Measurements from ENCODE around the gene DTNA.
"Not testable (repeated sequence)": the region's sequence is repeated elsewhere in the genome, so short reads cannot be mapped to it uniquely, and the experiment has no call there.

The DTNA gene

DNA sequence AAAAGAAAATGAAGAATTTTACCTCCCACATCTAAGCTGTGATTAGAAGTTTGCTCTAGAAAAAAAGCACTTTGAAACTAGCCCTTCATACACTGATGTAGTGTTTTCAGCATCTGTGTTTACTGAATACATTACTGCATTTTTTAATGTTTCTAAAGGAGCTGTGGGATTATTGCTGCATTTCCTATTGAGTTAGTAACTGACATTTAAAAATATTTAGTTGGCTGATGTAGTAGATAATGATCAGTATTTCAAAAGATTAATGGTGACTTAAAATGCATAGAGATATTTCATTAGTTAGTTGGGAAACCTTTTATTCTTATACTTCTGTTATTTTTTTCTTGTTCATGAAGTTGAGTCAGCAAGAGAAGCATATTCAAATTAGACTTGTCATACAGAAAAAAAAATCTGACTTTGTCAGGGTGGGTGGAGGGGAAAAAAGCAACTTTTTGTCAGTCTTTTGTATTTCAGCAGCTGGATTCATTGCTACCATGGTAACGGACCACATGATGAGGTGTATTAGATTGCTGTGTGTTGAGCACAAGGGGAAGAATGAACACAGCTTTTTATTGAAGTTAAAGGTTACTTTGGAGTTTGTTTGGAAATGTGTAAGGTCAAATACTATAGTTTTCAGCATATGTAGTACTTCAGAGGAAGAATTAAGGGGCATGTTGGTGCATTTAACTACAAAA, at the start of gene DTNA:
DTNA (plus strand) TSS at position 549 of the 692 bp plus-strand sequence. CDS start 45,679 bp downstream, outside the sequence.
- DNase-seq: no peak

GRCh38 chr18:34660572-34660971, 49.5 kb upstream of the DTNA start:
- DNase-seq: no peak

DNA sequence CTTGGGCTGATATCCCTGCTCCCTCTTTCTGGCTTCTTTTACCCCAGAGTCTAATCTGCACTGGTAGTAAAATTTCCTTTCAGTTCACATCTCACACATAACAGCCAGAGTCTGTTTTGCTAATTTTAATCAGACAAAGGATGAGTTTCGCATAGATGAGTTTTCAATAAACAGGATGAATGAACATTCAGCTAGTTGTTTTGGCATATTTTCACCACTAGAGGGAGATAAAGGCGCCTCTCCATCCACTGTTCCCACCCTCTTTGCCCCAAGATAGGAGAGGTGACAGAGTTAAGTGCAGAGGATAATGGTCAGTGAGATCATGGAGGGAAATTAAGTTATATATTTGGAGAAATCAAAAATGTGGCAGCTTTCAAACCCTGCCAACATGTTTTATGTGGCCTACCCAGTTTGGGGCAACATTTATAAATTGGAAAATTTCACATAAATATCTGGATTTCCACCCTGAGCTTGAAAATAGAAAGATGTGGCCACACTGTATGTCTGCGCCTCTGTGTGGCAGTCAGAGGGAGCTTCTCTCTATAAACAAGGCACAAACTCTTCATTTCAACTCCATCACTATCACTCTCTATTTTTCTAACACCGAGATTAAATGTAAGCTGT, 48.5 kb upstream of the DTNA start:
- DNase-seq: no peak

GRCh38 chr18:34676816-34677574, 33.1 kb upstream of the DTNA start:
- no peak for DNase-seq

- DNase-seq: not testable (repeated sequence)
Measured at GRCh38 chr18:34689750-34690149, 20.3 kb upstream of the DTNA start.

- DNase-seq: no peak
Measured at GRCh38 chr18:34691614-34692013, 18.5 kb upstream of the DTNA start.

DNA sequence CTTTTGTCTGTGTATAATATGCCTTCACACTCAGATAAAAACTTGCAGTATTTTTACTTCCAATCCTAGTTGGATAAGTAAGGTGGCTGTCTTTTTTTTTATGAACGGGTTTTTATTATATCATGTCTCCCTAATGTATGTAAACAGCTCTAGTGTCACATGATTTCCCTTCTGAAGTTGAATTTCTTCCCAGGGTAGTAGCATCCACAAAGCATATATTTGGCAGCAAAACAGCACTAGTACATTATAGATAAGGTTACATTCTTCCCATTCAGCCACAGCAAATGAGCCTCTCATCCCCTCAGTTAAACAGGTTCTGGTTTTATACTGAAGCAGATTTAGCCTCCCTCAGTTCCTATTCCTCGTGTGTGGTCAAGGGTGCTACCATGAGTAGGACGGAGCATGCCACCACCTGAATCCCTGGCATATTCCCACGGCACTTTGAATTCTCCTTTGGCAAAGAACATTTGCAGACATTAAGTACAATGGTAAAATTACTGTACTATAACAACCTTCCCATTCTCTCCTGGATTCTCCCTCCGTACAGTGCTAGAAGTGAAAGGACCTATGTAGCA, 15.4 kb upstream of the DTNA start:
- DNase-seq: no peak

DNA sequence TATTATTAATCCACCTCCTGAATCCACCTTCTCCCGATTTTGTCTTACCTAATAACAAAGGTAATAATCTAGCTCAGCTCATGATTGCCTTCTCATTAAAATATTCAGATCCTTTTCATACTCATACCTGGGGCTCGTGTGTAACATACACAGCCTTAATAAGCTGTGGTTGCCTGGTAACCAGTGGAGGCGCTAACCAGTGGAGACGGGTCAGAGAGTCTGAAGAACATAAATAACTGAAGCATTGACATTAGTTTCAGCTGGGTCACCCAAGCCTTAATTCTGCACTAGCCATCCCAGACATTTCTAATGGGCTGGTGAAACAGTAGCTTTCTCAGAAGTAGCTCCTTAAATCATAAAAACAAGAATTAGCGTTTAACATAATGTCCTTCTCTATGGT, 14.8 kb upstream of the DTNA start:
- DNase-seq: no peak

DNA sequence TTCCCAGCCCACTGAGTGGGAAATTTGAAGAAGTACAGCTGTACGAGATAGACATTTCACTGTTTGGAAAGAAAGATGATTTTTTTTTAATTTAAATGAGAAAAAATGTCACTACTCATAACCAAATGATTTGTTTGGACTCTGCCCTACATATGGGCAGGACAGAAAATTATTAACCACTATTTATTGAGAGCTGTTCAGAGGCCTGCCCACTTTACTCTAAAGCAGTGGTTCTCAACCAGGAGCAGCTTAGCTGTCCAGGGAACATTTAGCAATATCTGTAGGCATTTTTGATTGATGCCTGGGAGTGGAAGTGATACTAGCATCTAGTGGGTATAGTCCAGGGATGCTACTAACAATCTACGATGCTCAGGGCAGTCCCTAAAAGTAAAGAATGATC, 13.4 kb upstream of the DTNA start:
- DNase-seq: no peak

DNA sequence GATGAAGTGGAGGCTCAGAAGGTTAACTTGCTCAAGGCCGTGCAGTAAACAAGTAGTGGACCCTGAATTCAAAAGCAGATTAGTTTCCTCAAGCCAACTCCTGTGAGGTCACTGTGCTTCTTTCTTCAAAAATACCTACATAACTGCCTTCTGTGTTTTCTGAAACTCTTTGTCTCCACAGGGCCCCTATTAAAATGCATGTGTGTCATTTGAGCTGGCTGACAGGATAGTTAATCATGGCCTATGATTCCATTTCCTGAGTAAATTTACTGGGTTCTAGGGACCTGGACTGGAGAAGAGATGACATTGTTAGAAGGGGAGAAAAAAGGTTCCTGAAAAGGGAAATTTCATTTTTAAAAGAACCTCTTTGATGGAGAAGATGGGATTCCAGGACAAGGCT, 12.9 kb upstream of the DTNA start:
- no peak for DNase-seq

DNA sequence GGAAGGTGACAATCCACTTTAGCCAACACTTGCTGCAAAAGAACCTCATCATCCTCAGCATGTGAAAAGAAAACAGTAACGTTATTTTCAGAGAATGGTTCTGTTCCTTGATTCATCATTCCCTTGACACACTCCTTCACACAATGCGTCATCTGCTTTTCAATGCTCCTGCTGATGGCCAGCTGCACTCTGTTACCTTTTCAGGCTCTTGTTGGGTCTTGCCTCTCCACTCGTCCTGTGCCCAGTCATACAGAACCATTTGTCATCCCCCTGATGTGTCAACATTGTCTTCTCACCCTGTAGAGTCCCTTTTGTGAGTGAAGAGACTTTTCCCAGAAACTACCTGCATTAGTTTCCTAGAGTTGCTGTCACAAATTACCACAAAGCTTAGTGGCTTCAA, 12.2 kb upstream of the DTNA start:
- DNase-seq: no peak

GRCh38 chr18:34701911-34702310, 8.2 kb upstream of the DTNA start:
- no peak for DNase-seq

GRCh38 chr18:34702814-34703213, 7.3 kb upstream of the DTNA start:
- no peak for DNase-seq

- DNase-seq: no peak
Measured at GRCh38 chr18:34704074-34704473, 6.0 kb upstream of the DTNA start.

GRCh38 chr18:34704823-34705222, 5.3 kb upstream of the DTNA start:
- no peak for DNase-seq

DNA sequence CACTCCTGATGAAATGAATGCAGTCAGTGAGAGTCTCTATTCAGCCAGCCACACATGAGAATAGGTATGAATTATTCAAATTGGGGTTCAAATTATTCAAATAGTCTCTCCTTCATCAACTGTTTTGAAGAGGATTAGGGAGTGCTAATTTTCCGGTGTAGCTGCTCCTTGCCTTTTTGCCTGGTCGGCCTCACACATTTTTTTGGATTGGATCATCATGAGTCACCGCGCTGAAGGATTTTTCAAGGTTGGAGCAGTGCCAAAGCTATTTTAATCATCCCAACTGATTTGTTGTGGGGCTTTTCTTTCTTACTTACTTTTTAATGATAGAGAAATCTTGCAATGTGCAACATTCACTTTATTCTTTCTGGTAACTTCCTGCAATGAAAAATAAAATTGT, 2.4 kb upstream of the DTNA start:
- no peak for DNase-seq

- no peak for DNase-seq
Measured at GRCh38 chr18:34709104-34709503, 994 bp upstream of the DTNA start.

GRCh38 chr18:34710458-34710914, 388 bp downstream of the DTNA start:
- DNase-seq: no peak

DNA sequence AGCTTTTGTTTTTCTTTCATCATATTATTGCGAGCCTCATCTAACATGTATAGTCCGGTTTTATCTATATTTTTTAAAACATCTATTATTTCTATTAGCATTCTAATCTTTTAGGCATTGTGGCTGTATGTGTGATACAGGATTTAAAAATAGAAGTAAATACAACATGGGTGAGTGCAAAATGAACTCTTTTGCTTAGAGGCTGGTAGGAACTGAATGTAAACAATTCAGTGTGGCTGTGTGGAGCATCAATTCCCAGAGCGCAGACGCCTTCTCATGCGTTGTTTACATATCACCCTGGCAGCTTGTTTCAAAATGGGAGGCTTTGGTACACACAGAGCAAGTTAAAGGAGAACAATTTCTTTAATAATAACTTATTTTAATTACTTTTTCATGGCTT, 836 bp downstream of the DTNA start:
- DNase-seq: no peak

DNA sequence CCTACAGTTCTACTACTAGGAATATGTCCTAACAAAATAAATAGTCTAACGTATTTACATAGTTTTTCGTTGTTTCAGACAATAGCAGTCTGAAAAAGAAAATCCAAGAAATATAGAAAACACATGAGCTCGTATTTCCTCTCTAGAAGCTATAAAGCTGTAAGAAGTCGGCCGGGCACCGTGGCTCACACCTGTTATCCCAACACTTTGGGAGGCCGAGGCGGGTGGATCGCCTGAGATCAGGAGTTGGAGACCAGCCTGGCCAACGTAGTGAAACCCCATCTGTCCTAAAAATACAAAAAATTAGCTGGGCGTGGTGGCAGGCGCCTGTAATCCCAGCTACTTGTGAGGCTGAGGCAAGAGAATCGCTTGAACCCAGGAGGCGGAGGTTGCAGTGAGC, 6.0 kb downstream of the DTNA start:
- DNase-seq: not testable (repeated sequence)

GRCh38 chr18:34718610-34719009, 8.5 kb downstream of the DTNA start:
- DNase-seq: no peak

DNA sequence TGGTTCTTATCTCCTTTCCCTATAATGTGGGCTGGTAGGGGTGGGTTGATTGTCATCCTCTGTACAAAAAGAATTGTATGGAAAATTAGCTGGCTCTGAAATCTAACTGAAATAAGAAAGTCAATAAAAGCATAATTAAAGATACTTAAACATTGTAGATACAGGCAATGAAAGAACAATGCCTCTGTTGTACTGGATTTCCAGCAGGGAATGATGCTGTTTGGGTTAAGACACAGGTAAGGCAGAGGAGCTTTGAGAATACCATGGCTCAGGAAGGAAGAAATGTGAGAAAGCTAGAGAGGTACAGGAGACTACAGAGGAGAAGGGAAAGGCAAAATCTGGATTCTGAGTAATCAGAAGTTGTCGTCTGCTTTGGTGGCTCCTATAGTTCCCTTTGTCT, 10.1 kb downstream of the DTNA start:
- no peak for DNase-seq

- DNase-seq: no peak
Measured at GRCh38 chr18:34723143-34723542, 13.0 kb downstream of the DTNA start.

DNA sequence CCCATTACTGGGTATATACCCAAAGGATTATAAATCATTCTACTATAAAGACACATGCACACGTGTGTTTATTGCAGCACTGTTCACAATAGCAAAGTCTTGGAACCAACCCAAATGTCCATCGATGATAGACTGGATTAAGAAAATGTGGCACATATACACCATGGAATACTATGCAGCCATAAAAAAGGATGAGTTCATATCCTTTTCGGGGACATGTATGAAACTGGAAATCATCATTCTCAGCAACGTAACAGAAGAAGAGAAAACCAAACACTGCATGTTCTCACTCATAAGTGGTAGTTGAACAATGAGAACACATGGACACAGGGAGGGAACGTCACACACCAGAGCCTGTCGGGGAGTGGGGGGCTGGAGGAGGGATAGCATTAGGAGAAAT, 15.6 kb downstream of the DTNA start:
- not testable (repeated sequence) for DNase-seq

All from activated CD4-positive, CD25-positive, alpha-beta regulatory T cell treated with anti-CD3 and anti-CD28 coated beads, Interleukin-2, amount 50 U/mL, for 72 hours (primary cell).